Small intestine (tissue), 7 donors: ENCODE measurements around the gene SLC17A9. TPM values are rescaled to one million over a fixed set of nuclear protein-coding genes. Genes with fewer than 3 reads are reported as not detected.

Source experiments
- DNase-seq, 2 donors: peaks; one replicate each; pipeline versions ENCODE4 v3.0.0 to v3.0.0-alpha.2; 2013
- FAIRE-seq: peaks from 2 replicates; lab custom pipeline; 2012; peaks lifted over from hg19 to GRCh38; lab: Jason Lieb, UNC
- H3K27ac ChIP-seq, 3 donors: one replicate each; pipeline ENCODE4 v1.5.1; 2013; ENCODE audit warnings: low read length in 2 of 3, mild to moderate bottlenecking in 2 of 3, control low read depth in 1 of 3, inconsistent platforms in 1 of 3, low read depth in 1 of 3, moderate library complexity in 1 of 3
- H3K27me3 ChIP-seq, 3 donors: one replicate each; pipeline ENCODE4 v1.6.1; 2013; ENCODE audit warnings: low read length in 3 of 3, inconsistent platforms in 1 of 3; ENCODE audit not compliant: control insufficient read depth in 3 of 3, insufficient read depth in 3 of 3
- H3K36me3 ChIP-seq, 3 donors: one replicate each; pipeline ENCODE4 v1.6.1; 2013; ENCODE audit warnings: low read length in 3 of 3, inconsistent platforms in 1 of 3, low read depth in 1 of 3, mild to moderate bottlenecking in 1 of 3, moderate library complexity in 1 of 3; ENCODE audit not compliant: control insufficient read depth in 3 of 3, insufficient read depth in 2 of 3
- H3K4me1 ChIP-seq, 3 donors: one replicate each; pipeline ENCODE4 v1.6.1; 2013; ENCODE audit warnings: low read length in 2 of 3, inconsistent platforms in 1 of 3, low read depth in 1 of 3, mild to moderate bottlenecking in 1 of 3, moderate library complexity in 1 of 3; ENCODE audit not compliant: control insufficient read depth in 3 of 3, insufficient read depth in 2 of 3
- H3K4me3 ChIP-seq, 3 donors: one replicate each; pipeline ENCODE4 v1.5.1; 2013; ENCODE audit warnings: low read length in 3 of 3, control low read depth in 1 of 3, inconsistent platforms in 1 of 3, low read depth in 1 of 3, mild to moderate bottlenecking in 1 of 3, moderate library complexity in 1 of 3
- H3K9me3 ChIP-seq, 2 donors: one replicate each; pipeline ENCODE4 v1.6.1; 2013; ENCODE audit warnings: low read depth in 1 of 2, low read length in 1 of 2; ENCODE audit not compliant: control insufficient read depth in 2 of 2, insufficient read depth in 1 of 2
- WGBS, 3 donors: extraction: QIAGEN DNeasy Blood & Tissue Kit; methylation state at CpG; one replicate each; pipeline ENCODE4 v1.1.7; 2013; 5-methylcytosine and 5-hydroxymethylcytosine counted together
- polyA plus RNA-seq, 4 donors: library from polyadenylated mRNA; stranded (reverse) in 3 of 4; unstranded in 1 of 4; fragments of 200-250 nt in 3 of 4; fragments of 120-200 nt in 1 of 4; gene quantifications; one replicate each; pipeline versions ENCODE4 v1.2.1 to v1.2.3, GENCODE V29; 2013
- donor health status: healthy with polysubstance abuse.
- donor health status: control.
- donor health status: control.
- donor health status: Bipolar disorder and iron deficiency.
- donor health status: healthy.

The SLC17A9 gene
- polyA plus RNA-seq, 4 donors = 0.22 to 11.2 (median 1.8) TPM

DNA sequence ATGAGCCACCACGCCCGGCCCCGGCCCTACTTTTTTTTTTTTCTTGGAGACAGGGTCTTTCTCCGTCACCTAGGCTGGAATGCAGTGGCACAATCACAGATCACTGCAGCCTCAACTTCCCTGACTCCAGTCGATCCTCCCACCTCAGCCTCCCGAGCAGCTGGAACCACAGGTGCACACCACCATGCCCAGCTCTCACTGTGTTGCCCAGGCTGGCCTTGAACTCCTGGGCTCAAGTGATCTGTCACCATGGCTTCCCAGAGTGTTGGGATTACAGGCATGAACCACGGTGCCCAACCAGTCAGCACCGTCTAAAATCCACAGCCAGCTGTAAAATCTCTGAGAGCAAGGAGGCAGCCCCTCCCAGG, 17.4 kb downstream of the SLC17A9 start:
- FAIRE-seq = no peak
- Histone ChIP-seq H3K4me1 (peaks cover 0 to 6% (median 0%) of the 10 kb centered on the region in 3 donors), H3K9me3 (no peaks in the 10 kb centered on the region), H3K4me3 (no peak overlapping the region), H3K36me3 (peaks cover 0 to 7% (median 0%) of the 10 kb centered on the region in 3 donors), H3K27me3 (peaks cover 2 to 34% (median 11%) of the 10 kb centered on the region in 3 donors), H3K27ac (no peak overlapping the region)
- DNase-seq = no peak
- 59 to 75% (median 69%) methylated on average over 5 to 8 of the region's 8 CpGs for WGBS, 3 donors

GRCh38 chr20:62970307-62971210, 18.1 kb downstream of the SLC17A9 start:
- DNase-seq (no peak), FAIRE-seq (no peak)
- no peak overlapping the region for H3K27ac ChIP-seq
- H3K4me3 ChIP-seq = no peak overlapping the region
- peaks cover 0 to 3% (median 0%) of the 10 kb centered on the region in 3 donors for H3K36me3 ChIP-seq
- peaks cover 2 to 40% (median 11%) of the 10 kb centered on the region in 3 donors for H3K27me3 ChIP-seq
- no peaks in the 10 kb centered on the region for H3K9me3 ChIP-seq
- 52 to 62% (median 58%) methylated on average over 29 to 33 of the region's 33 CpGs for WGBS, 3 donors
- peaks cover 0 to 6% (median 0%) of the 10 kb centered on the region in 3 donors for H3K4me1 ChIP-seq

- Histone ChIP-seq H3K27ac (no peak overlapping the region), H3K9me3 (no peaks in the 10 kb centered on the region), H3K4me3 (no peak overlapping the region), H3K4me1 (peaks cover 0 to 6% (median 0%) of the 10 kb centered on the region in 3 donors), H3K36me3 (peaks cover 0 to 2% (median 0%) of the 10 kb centered on the region in 3 donors), H3K27me3 (peaks cover 2 to 47% (median 14%) of the 10 kb centered on the region in 3 donors)
- FAIRE-seq = no peak
- 69 to 79% (median 74%) methylated on average over 10 of the region's 10 CpGs for WGBS, 3 donors
- DNase-seq = no peak
Measured at GRCh38 chr20:62971211-62971949, 18.9 kb downstream of the SLC17A9 start.

GRCh38 chr20:62971950-62972844, 19.7 kb downstream of the SLC17A9 start:
- Histone ChIP-seq H3K27me3 (peaks cover 2 to 52% (median 18%) of the 10 kb centered on the region in 3 donors), H3K9me3 (no peaks in the 10 kb centered on the region), H3K36me3 (no peaks in the 10 kb centered on the region), H3K27ac (no peak overlapping the region), H3K4me3 (no peak overlapping the region), H3K4me1 (peaks cover 0 to 6% (median 0%) of the 10 kb centered on the region in 3 donors)
- DNase-seq = peak; percentile 72 to 88
- 4 to 6% (median 5%) methylated on average over 35 to 38 of the region's 38 CpGs for WGBS, 3 donors
- no peak for FAIRE-seq

- FAIRE-seq = no peak
- DNase-seq = peak in 1 of 2 donors; percentile 10
- Histone ChIP-seq H3K9me3 (no peaks in the 10 kb centered on the region), H3K27ac (no peak overlapping the region), H3K36me3 (no peaks in the 10 kb centered on the region), H3K27me3 (peaks cover 2 to 55% (median 18%) of the 10 kb centered on the region in 3 donors), H3K4me1 (peaks cover 0 to 6% (median 0%) of the 10 kb centered on the region in 3 donors), H3K4me3 (no peak overlapping the region)
- WGBS, 3 donors = 18 to 21% (median 19%) methylated on average over 42 to 48 of the region's 48 CpGs
Measured at GRCh38 chr20:62972845-62973745, 20.6 kb downstream of the SLC17A9 start.

- peaks cover 0 to 6% (median 0%) of the 10 kb centered on the region in 3 donors for H3K4me1 ChIP-seq
- no peak overlapping the region for H3K27ac ChIP-seq
- H3K27me3 ChIP-seq = peaks cover 14 to 70% (median 29%) of the 10 kb centered on the region in 3 donors
- FAIRE-seq = no peak
- H3K9me3 ChIP-seq = no peaks in the 10 kb centered on the region
- WGBS, 3 donors = 61 to 73% (median 69%) methylated on average over 9 to 10 of the region's 10 CpGs
- DNase-seq = no peak
- no peak overlapping the region for H3K4me3 ChIP-seq
- no peaks in the 10 kb centered on the region for H3K36me3 ChIP-seq
Measured at GRCh38 chr20:62975251-62975760, 22.8 kb downstream of the SLC17A9 start.

DNA sequence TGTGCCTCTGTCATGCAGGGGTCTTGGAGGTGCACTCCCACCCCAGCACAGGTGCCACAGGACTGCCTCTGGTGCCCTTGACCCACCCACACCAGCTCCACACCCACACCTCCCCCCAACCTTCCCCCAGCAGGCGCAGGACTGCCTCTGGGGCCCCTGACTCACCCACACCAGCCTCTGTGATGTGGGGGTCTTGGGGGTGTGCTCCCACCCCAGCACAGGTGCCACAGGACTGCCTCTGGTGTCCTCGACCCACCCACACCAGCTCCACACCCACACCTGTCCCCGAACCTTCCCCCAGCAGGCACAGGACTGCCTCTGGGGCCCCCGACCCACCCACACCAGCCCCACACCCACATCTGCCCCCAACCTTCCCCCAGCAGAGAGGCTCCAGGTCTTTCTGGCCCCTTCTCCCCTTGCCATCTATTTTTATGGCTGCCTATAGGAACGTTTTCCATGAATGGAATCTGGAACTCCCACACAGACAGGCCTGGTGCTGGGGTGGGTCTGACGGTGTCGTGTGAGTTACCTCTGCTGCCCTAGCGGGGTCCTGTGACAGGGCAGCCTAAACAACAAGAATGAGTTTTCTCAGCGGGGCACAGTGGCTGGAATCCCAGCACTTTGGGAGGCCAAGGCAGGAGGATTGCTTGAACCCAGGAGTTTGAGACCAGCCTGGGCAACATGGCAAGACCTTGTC, 23.5 kb downstream of the SLC17A9 start:
- Histone ChIP-seq H3K27me3 (peaks cover 14 to 74% (median 29%) of the 10 kb centered on the region in 3 donors), H3K4me1 (peaks cover 0 to 6% (median 0%) of the 10 kb centered on the region in 3 donors), H3K27ac (no peak overlapping the region), H3K9me3 (no peaks in the 10 kb centered on the region), H3K4me3 (no peak overlapping the region), H3K36me3 (no peaks in the 10 kb centered on the region)
- WGBS, 3 donors = 44 to 60% (median 55%) methylated on average over 9 of the region's 9 CpGs
- no peak for FAIRE-seq
- DNase-seq = no peak
